ENCODE measurements around the gene ARHGAP24. TPM values are rescaled to one million over a fixed set of nuclear protein-coding genes. Genes with fewer than 3 reads are reported as not detected.

ARHGAP24 gene
- total and polyA plus RNA-seq, 2 of the 13 experiments (the other 11 are each of a cell fraction or from before 2014, with no cell fraction given) = 0.07 to 0.55 TPM

DNA sequence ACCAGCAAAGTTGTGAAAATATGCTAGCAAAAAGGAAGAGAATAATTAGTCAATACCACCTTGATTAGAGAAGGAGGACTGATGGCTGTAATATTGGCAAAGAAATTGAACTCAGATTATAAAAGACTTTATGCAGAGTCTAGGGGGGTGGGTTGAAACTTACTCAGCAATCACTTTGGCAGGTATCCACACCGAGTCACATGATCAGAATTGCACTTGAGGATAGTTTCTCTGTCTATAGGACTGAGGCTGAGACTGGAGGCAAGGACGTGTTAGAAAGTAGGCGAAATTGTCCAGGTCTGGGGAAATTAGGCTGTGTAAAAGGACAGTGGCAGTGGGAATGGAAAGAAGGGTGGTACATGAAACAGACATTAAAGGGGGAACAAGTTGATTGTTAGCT, 284.4 kb downstream of the ARHGAP24 start (continued):
- TF ChIP-seq, protein P1, sequence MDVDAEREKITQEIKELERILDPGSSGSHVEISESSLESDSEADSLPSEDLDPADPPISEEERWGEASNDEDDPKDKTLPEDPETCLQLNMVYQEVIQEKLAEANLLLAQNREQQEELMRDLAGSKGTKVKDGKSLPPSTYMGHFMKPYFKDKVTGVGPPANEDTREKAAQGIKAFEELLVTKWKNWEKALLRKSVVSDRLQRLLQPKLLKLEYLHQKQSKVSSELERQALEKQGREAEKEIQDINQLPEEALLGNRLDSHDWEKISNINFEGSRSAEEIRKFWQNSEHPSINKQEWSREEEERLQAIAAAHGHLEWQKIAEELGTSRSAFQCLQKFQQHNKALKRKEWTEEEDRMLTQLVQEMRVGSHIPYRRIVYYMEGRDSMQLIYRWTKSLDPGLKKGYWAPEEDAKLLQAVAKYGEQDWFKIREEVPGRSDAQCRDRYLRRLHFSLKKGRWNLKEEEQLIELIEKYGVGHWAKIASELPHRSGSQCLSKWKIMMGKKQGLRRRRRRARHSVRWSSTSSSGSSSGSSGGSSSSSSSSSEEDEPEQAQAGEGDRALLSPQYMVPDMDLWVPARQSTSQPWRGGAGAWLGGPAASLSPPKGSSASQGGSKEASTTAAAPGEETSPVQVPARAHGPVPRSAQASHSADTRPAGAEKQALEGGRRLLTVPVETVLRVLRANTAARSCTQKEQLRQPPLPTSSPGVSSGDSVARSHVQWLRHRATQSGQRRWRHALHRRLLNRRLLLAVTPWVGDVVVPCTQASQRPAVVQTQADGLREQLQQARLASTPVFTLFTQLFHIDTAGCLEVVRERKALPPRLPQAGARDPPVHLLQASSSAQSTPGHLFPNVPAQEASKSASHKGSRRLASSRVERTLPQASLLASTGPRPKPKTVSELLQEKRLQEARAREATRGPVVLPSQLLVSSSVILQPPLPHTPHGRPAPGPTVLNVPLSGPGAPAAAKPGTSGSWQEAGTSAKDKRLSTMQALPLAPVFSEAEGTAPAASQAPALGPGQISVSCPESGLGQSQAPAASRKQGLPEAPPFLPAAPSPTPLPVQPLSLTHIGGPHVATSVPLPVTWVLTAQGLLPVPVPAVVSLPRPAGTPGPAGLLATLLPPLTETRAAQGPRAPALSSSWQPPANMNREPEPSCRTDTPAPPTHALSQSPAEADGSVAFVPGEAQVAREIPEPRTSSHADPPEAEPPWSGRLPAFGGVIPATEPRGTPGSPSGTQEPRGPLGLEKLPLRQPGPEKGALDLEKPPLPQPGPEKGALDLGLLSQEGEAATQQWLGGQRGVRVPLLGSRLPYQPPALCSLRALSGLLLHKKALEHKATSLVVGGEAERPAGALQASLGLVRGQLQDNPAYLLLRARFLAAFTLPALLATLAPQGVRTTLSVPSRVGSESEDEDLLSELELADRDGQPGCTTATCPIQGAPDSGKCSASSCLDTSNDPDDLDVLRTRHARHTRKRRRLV (CRISPR knock-in tag; IDR thresholded peaks at IDR 0.05) = no peak

DNA sequence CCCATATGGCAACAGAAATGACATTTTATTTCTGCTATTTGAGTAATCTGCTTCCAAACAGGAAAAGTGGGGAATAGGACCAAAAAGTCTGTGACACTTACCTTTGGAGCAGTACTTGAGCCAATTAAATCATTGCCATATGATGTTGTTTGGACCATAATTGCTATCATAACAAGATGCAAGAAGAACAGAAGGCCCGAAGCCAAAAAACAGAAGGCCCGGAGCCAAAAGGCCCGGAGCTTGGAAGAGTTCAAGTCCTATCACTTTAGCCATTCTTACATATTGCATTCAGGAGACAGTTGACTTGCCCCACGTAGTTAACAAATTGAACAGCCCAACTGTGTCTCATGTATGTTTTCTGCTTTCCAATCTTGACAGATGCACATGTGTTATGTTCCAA, 285.6 kb downstream of the ARHGAP24 start:
- H3K4me2 ChIP-seq (ENCODE audit: low read depth, low read length) = no peak overlapping the region
- H3K79me2 ChIP-seq (ENCODE audit: insufficient read depth, low read length) = no peaks in the 10 kb centered on the region
- WGBS (ENCODE audit: low lambda C conversion rate) = 36% methylated on average over 4 of the region's 4 CpGs
- H3K4me3 ChIP-seq (replicated peaks in 1 of 3; ENCODE audit: insufficient read depth in 1 of 3, low read depth in 2 of 3, low read length in 3 of 3) = no peak overlapping the region
- no TSS peak for BruUV-seq (replicated peaks)
- ChIA-PET POLR2A (no interaction called here), CTCF (ENCODE audit: low intra/inter-chr PET ratio, low total read pairs) (no interaction called here)
- in situ Hi-C loops (cut with HindIII; ENCODE audit: extremely low pct_ligation_motif_present, low pct_unique_long_range_greater_than_20kb) = no loop called here
- DNase-seq (ENCODE audit: low spot score) (no peak), FAIRE-seq (no peak), ATAC-seq (no peak)
- H3K4me1 ChIP-seq (ENCODE audit: insufficient read depth, low read length) = no peaks in the 10 kb centered on the region
- H3K9me3 ChIP-seq (ENCODE audit: low read length) = no peaks in the 10 kb centered on the region
- H3K27me3 ChIP-seq (ENCODE audit: control insufficient read depth in 1 of 2, insufficient read depth in 2 of 2, low read length in 2 of 2) = no peaks in the 10 kb centered on the region
- intact Hi-C loops (cut with micrococcal nuclease; ENCODE audit: unreplicated experiment) = no loop called here
- no peaks in the 10 kb centered on the region for H4K20me1 ChIP-seq (ENCODE audit: insufficient read depth, low read length)
- H2AFZ ChIP-seq (ENCODE audit: low read length) = no peak overlapping the region
- H3K36me3 ChIP-seq (replicated peaks in 1 of 2; ENCODE audit: control insufficient read depth in 1 of 2, insufficient read depth in 2 of 2, low read length in 2 of 2) = no peaks in the 10 kb centered on the region
- H3K9ac ChIP-seq (ENCODE audit: insufficient read depth, low read depth, low read length) = no peak overlapping the region
- H3K27ac ChIP-seq (ENCODE audit: extremely low read length, insufficient read depth, low read length) = no peak overlapping the region
- TF ChIP-seq MYNN (CRISPR knock-in tag; IDR thresholded peaks at IDR 0.05; ENCODE audit: low read depth) = no peak
- no peak for TF ChIP-seq EED (CRISPR knock-in tag; IDR thresholded peaks at IDR 0.05)
- no peak for TF ChIP-seq ZSCAN22 (CRISPR knock-in tag; IDR thresholded peaks at IDR 0.05)
- TF ChIP-seq MAFG (CRISPR knock-in tag; IDR thresholded peaks at IDR 0.05) = no peak
- TF ChIP-seq, protein P2, sequence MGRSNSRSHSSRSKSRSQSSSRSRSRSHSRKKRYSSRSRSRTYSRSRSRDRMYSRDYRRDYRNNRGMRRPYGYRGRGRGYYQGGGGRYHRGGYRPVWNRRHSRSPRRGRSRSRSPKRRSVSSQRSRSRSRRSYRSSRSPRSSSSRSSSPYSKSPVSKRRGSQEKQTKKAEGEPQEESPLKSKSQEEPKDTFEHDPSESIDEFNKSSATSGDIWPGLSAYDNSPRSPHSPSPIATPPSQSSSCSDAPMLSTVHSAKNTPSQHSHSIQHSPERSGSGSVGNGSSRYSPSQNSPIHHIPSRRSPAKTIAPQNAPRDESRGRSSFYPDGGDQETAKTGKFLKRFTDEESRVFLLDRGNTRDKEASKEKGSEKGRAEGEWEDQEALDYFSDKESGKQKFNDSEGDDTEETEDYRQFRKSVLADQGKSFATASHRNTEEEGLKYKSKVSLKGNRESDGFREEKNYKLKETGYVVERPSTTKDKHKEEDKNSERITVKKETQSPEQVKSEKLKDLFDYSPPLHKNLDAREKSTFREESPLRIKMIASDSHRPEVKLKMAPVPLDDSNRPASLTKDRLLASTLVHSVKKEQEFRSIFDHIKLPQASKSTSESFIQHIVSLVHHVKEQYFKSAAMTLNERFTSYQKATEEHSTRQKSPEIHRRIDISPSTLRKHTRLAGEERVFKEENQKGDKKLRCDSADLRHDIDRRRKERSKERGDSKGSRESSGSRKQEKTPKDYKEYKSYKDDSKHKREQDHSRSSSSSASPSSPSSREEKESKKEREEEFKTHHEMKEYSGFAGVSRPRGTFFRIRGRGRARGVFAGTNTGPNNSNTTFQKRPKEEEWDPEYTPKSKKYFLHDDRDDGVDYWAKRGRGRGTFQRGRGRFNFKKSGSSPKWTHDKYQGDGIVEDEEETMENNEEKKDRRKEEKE (IDR thresholded peaks at IDR 0.05) = no peak
- TF ChIP-seq KDM5B (CRISPR knock-in tag; IDR thresholded peaks at IDR 0.05; ENCODE audit: borderline replicate concordance) = no peak
- no peak for TF ChIP-seq BHLHE40 (IDR thresholded peaks at IDR 0.05; ENCODE audit: low read length)
- TF ChIP-seq GZF1 (CRISPR knock-in tag; IDR thresholded peaks at IDR 0.05) = no peak
- no peak for TF ChIP-seq ZNF678 (CRISPR knock-in tag; IDR thresholded peaks at IDR 0.05)
- no peak for TF ChIP-seq KLF13 (CRISPR knock-in tag; IDR thresholded peaks at IDR 0.05)
- TF ChIP-seq JDP2 (CRISPR knock-in tag; IDR thresholded peaks at IDR 0.05; ENCODE audit: borderline replicate concordance) = no peak
- no peak for TF ChIP-seq ZNF746 (CRISPR knock-in tag; IDR thresholded peaks at IDR 0.05)
- TF ChIP-seq PHF8 (CRISPR knock-in tag; IDR thresholded peaks at IDR 0.05) = no peak
- no peak for TF ChIP-seq ZNF333 (CRISPR knock-in tag; IDR thresholded peaks at IDR 0.05; ENCODE audit: borderline replicate concordance)
- TF ChIP-seq, protein P3, sequence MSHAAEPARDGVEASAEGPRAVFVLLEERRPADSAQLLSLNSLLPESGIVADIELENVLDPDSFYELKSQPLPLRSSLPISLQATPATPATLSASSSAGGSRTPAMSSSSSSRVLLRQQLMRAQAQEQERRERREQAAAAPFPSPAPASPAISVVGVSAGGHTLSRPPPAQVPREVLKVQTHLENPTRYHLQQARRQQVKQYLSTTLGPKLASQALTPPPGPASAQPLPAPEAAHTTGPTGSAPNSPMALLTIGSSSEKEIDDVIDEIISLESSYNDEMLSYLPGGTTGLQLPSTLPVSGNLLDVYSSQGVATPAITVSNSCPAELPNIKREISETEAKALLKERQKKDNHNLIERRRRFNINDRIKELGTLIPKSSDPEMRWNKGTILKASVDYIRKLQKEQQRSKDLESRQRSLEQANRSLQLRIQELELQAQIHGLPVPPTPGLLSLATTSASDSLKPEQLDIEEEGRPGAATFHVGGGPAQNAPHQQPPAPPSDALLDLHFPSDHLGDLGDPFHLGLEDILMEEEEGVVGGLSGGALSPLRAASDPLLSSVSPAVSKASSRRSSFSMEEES (CRISPR knock-in tag; IDR thresholded peaks at IDR 0.05) = no peak

All from HepG2 (cell line).